NCI-H2196 treated with DMSO at 0.1 percent for 48 hours (cell line): ENCODE measurements around the gene TMEM258.

ENCODE experiments used
- DNase-seq: peaks from one replicate; lab custom pipeline; 2025; ENCODE audit not compliant: unreplicated experiment; lab: John Stamatoyannopoulos, UW

The TMEM258 gene

DNA sequence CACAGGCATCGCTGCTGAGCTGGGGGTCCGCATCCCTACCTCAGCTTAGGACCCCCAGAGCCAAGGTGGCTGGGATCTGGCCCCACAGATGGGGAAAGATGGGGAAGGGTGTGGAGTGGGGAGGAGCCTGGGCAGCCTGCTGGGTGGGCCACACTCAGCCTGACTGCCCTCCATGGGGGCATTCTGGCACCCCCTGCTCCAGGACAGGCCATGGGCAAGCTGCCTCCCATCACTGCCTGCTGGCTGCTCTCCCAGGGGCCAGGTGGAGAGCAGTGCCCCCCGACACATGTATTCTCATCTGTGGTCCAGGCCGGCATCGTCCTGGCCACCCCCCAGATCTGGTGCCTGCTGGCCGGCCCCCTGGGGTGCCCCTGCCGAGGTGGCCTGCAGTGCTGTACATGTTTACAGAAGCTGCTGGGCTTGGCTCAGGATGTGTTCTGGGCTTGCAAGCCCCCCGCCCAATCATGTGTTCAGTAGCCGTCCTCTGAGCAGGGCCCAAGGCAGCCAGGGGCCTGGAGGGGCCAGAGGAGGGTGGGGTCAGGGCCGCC, 47.7 kb downstream of the TMEM258 start:
- no peak for DNase-seq

DNA sequence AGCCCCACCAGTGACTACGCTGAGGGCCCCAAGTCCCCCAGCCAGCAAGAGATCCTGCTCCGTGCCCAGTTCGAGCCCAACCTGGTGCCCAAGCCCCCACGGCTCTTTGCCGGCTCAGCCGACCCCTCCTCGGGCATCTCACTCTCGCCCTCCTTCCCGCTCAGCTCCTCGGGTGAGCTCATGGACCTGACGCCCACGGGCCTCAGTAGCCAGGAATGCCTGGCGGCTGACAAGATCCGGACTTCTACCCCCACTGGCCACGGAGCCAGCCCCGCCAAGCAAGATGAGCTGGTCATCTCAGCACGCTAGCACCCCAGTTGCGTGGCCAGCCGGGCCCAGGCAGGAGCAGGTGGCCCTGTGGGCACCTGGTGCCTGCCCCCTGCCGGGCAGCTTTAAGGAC, 48.2 kb downstream of the TMEM258 start:
- no peak for DNase-seq

DNA sequence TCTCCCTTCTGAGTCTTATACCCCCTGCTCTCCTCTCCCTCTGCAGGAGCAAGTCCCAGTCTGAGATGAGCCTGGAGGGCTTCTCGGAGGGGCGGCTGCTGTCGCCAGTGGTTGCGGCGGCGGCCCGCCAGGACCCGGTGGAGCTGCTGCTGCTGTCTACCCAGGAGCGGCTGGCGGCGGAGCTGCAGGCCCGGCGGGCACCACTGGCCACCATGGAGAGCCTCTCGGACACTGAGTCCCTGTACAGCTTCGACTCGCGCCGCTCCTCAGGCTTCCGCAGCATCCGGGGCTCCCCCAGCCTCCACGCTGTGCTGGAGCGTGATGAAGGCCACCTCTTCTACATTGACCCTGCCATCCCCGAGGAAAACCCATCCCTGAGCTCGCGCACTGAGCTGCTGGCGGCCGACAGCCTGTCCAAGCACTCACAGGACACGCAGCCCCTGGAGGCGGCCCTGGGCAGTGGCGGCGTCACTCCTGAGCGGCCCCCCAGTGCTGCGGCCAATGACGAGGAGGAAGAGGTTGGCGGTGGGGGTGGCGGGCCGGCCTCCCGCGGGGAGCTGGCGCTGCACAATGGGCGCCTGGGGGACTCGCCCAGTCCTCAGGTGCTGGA, 48.8 kb downstream of the TMEM258 start:
- no peak for DNase-seq

DNA sequence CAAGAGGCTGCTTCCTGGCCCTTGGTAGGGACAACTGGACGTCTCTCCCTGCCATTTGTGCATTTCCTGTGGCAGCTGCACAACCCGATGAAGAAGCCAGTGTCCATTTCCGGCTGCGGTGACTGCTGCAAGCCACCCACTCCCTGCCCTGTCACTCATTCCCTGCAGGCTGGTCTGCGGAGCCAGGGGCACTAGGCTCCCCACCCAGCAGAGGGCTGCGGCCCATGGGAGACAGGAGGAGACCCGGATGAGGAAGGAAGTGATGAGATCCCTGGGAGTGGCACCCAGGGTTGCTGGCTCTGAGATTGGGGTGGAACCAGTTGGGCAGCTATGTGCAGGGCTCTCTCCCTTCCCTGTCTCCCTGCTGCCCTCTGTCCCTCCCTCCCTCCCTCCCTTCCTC, 50.0 kb downstream of the TMEM258 start:
- no peak for DNase-seq

DNA sequence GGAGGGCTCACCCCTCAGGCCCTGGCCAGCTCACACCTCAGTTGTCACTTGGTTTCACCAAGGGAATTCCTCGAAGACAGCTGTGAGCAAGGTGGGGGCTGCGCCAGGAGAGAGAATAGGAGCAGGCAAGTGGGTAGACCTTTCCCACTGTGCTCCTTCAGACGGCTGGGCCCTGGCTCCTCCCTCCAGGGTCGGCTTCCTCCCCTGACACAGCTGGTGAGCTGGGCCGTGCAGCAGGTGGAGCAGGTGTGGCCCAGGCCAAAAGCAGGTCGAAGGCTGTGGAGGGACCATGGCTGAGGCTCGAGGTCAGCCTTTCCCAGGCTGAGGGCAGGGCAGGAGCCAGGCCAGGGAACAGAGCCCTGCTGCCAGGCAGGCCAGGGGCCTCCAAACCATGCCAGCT, 52.4 kb downstream of the TMEM258 start:
- no peak for DNase-seq

DNA sequence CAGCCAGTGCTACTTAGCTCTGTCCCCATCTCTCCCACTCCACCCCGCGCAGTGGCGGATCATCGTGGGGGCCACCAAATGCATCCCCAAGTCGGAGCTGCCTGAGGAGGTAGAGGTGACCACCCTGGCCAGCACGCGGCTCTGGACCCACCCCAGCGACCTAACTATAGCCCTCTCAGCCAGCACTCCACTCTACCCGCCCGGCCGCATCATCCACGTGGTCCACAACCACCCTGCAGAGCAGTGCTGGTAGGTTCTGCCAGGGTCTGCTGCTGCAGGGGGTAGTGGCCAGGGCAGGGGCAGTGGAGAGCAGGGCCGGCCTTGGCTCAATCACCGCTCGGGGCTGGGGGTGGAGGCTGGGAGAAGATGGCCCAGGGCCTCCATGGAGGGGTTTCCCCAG, 53.0 kb downstream of the TMEM258 start:
- no peak for DNase-seq
